ENCODE measurements around the gene WNT9B. TPM values are rescaled to one million over a fixed set of nuclear protein-coding genes. Genes with fewer than 3 reads are reported as not detected.

WNT9B gene
- total and polyA plus RNA-seq, 2 donors (not counting 1 experiment from before 2014, with no cell fraction given) = not detected

GRCh38 chr17:46865100-46865499, 13.7 kb downstream of the WNT9B start:
- Histone ChIP-seq H2AFZ (ENCODE audit: low read length) (no peak overlapping the region), H3K36me3 (ENCODE audit: control insufficient read depth, insufficient read depth, low read length) (no peaks in the 10 kb centered on the region), H3K27ac (ENCODE audit: insufficient read depth, low read length) (no peak overlapping the region), H3K27me3 (ENCODE audit: control insufficient read depth, insufficient read depth, low read length) (peaks cover 8% of the 10 kb centered on the region), H3K79me2 (ENCODE audit: control insufficient read depth, insufficient read depth, low read length) (no peaks in the 10 kb centered on the region), H3K4me2 (ENCODE audit: extremely low read depth, insufficient read depth, low read length) (no peak overlapping the region), H3K4me1 (ENCODE audit: control insufficient read depth, extremely low read depth, insufficient read depth, low read length) (no peaks in the 10 kb centered on the region), H4K20me1 (ENCODE audit: control insufficient read depth, extremely low read depth, insufficient read depth, low read length) (no peaks in the 10 kb centered on the region), H3K9me3 (ENCODE audit: control insufficient read depth, insufficient read depth, low read depth, low read length) (no peaks in the 10 kb centered on the region), H3K4me3 (replicated peaks in 1 of 4; ENCODE audit: control extremely low read depth in 1 of 4, insufficient read depth in 1 of 4, low read depth in 3 of 4, low read length in 4 of 4) (no peak overlapping the region), H3K9ac (ENCODE audit: insufficient read depth, low read length) (no peak overlapping the region)
- peak in 1 of 2 donors; percentile 68 for DNase-seq (ENCODE audit: low read depth in 2 of 2)
- no peak for TF ChIP-seq EZH2 (IDR thresholded peaks at IDR 0.05; ENCODE audit: low read length, missing control alignments)
- TF ChIP-seq CTCF (conservative IDR thresholded peaks at IDR 0.05 in 1 of 2, IDR thresholded peaks at IDR 0.05 in 1 of 2; ENCODE audit: low read depth in 1 of 2, low read length in 2 of 2) = no peak

GRCh38 chr17:46866325-46866724, 14.9 kb downstream of the WNT9B start:
- H3K27ac ChIP-seq (ENCODE audit: insufficient read depth, low read length) = no peak overlapping the region
- no peak for DNase-seq (ENCODE audit: low read depth in 2 of 2)

GRCh38 chr17:46866747-46867146, 15.4 kb downstream of the WNT9B start:
- Histone ChIP-seq H3K27me3 (ENCODE audit: control insufficient read depth, insufficient read depth, low read length) (peaks cover 6% of the 10 kb centered on the region), H3K4me2 (ENCODE audit: extremely low read depth, insufficient read depth, low read length) (no peak overlapping the region), H3K27ac (ENCODE audit: insufficient read depth, low read length) (no peak overlapping the region), H3K36me3 (ENCODE audit: control insufficient read depth, insufficient read depth, low read length) (no peaks in the 10 kb centered on the region), H3K79me2 (ENCODE audit: control insufficient read depth, insufficient read depth, low read length) (no peaks in the 10 kb centered on the region), H2AFZ (ENCODE audit: low read length) (no peak overlapping the region), H4K20me1 (ENCODE audit: control insufficient read depth, extremely low read depth, insufficient read depth, low read length) (no peaks in the 10 kb centered on the region), H3K9me3 (ENCODE audit: control insufficient read depth, insufficient read depth, low read depth, low read length) (no peaks in the 10 kb centered on the region), H3K4me3 (replicated peaks in 1 of 4; ENCODE audit: control extremely low read depth in 1 of 4, insufficient read depth in 1 of 4, low read depth in 3 of 4, low read length in 4 of 4) (no peak overlapping the region), H3K9ac (ENCODE audit: insufficient read depth, low read length) (no peak overlapping the region), H3K4me1 (ENCODE audit: control insufficient read depth, extremely low read depth, insufficient read depth, low read length) (no peaks in the 10 kb centered on the region)
- TF ChIP-seq EZH2 (IDR thresholded peaks at IDR 0.05; ENCODE audit: low read length, missing control alignments) (no peak), CTCF (conservative IDR thresholded peaks at IDR 0.05 in 1 of 2, IDR thresholded peaks at IDR 0.05 in 1 of 2; ENCODE audit: low read depth in 1 of 2, low read length in 2 of 2) (no peak)
- DNase-seq (ENCODE audit: low read depth in 2 of 2) = no peak

More at GRCh38 chr17:46866325-46866724, 14.9 kb downstream of the WNT9B start:
- no peak overlapping the region for H3K4me3 ChIP-seq (replicated peaks in 1 of 4; ENCODE audit: control extremely low read depth in 1 of 4, insufficient read depth in 1 of 4, low read depth in 3 of 4, low read length in 4 of 4)
- H3K9me3 ChIP-seq (ENCODE audit: control insufficient read depth, insufficient read depth, low read depth, low read length) = no peaks in the 10 kb centered on the region
- H3K4me1 ChIP-seq (ENCODE audit: control insufficient read depth, extremely low read depth, insufficient read depth, low read length) = no peaks in the 10 kb centered on the region
- H4K20me1 ChIP-seq (ENCODE audit: control insufficient read depth, extremely low read depth, insufficient read depth, low read length) = no peaks in the 10 kb centered on the region
- no peak overlapping the region for H3K9ac ChIP-seq (ENCODE audit: insufficient read depth, low read length)
- no peaks in the 10 kb centered on the region for H3K79me2 ChIP-seq (ENCODE audit: control insufficient read depth, insufficient read depth, low read length)
- TF ChIP-seq CTCF (conservative IDR thresholded peaks at IDR 0.05 in 1 of 2, IDR thresholded peaks at IDR 0.05 in 1 of 2; ENCODE audit: low read depth in 1 of 2, low read length in 2 of 2) (no peak), EZH2 (IDR thresholded peaks at IDR 0.05; ENCODE audit: low read length, missing control alignments) (no peak)
- peaks cover 6% of the 10 kb centered on the region for H3K27me3 ChIP-seq (ENCODE audit: control insufficient read depth, insufficient read depth, low read length)
- H3K36me3 ChIP-seq (ENCODE audit: control insufficient read depth, insufficient read depth, low read length) = no peaks in the 10 kb centered on the region
- no peak overlapping the region for H2AFZ ChIP-seq (ENCODE audit: low read length)
- no peak overlapping the region for H3K4me2 ChIP-seq (ENCODE audit: extremely low read depth, insufficient read depth, low read length)
